T follicular helper cell (primary cell): Measurements from ENCODE around the gene CLCN3.
"Not testable (repeated sequence)": the region's sequence is repeated elsewhere in the genome, so short reads cannot be mapped to it uniquely, and the experiment has no call there.

Source experiments
- DNase-seq: peaks from one replicate; pipeline ENCODE4 v3.0.0-alpha.2; 2020; ENCODE audit warnings: low read depth

The CLCN3 gene

GRCh38 chr4:169617306-169617705 is 3.1 kb upstream of the CLCN3 start:
- DNase-seq, result no peak

GRCh38 chr4:169618286-169618685 is 2.1 kb upstream of the CLCN3 start:
- no peak for DNase-seq

GRCh38 chr4:169618986-169619385 is 1.4 kb upstream of the CLCN3 start:
- DNase-seq, result no peak

- DNase-seq, result peak; percentile 33
These were observed 840 bp upstream of the CLCN3 start for GRCh38 chr4:169619518-169619957.

- no peak for DNase-seq
These were observed 486 bp downstream of the CLCN3 start for GRCh38 chr4:169620880-169621248.

GRCh38 chr4:169621731-169622492 is 1.5 kb downstream of the CLCN3 start:
- DNase-seq, result peak; percentile 14

GRCh38 chr4:169622566-169622965 is 2.2 kb downstream of the CLCN3 start:
- DNase-seq, result no peak

- DNase-seq, result not testable (repeated sequence)
These were observed 3.6 kb downstream of the CLCN3 start for GRCh38 chr4:169624012-169624411.

GRCh38 chr4:169625886-169626285 is 5.5 kb downstream of the CLCN3 start:
- DNase-seq, result no peak

GRCh38 chr4:169626331-169627282 is 6.2 kb downstream of the CLCN3 start:
- no peak for DNase-seq

- no peak for DNase-seq
These were observed 6.9 kb downstream of the CLCN3 start for GRCh38 chr4:169627307-169627706.

GRCh38 chr4:169628579-169628978 is 8.2 kb downstream of the CLCN3 start:
- no peak for DNase-seq

GRCh38 chr4:169630069-169630468 is 9.7 kb downstream of the CLCN3 start:
- DNase-seq, result no peak

- DNase-seq, result no peak
These were observed 12.5 kb downstream of the CLCN3 start for GRCh38 chr4:169632896-169633295.

GRCh38 chr4:169634975-169635374 is 14.6 kb downstream of the CLCN3 start:
- no peak for DNase-seq

GRCh38 chr4:169640261-169640870 is 20.0 kb downstream of the CLCN3 start:
- DNase-seq, result no peak

- no peak for DNase-seq
These were observed 24.4 kb downstream of the CLCN3 start for GRCh38 chr4:169644802-169645201.

GRCh38 chr4:169645627-169646026 is 25.2 kb downstream of the CLCN3 start:
- DNase-seq, result no peak

GRCh38 chr4:169649545-169650226 is 29.3 kb downstream of the CLCN3 start:
- no peak for DNase-seq

- DNase-seq, result no peak
These were observed 30.0 kb downstream of the CLCN3 start for GRCh38 chr4:169650227-169650936.

GRCh38 chr4:169652535-169652934 is 32.2 kb downstream of the CLCN3 start:
- DNase-seq, result no peak
